HepG2 (cell line): Measurements from ENCODE around the gene PAFAH1B2. TPM values are rescaled to one million over a fixed set of nuclear protein-coding genes. Genes with fewer than 3 reads are reported as not detected.

Source experiments
- HNRNPH1 ChIP-seq: fragments of 200-400 bp; formaldehyde crosslinking; optimal IDR thresholded peaks from 2 replicates; pipeline ENCODE3; 2017; ENCODE audit warnings: mild to moderate bottlenecking, low read depth, low read length
- JUN ChIP-seq: sonication (generic); formaldehyde crosslinking; IDR thresholded peaks from 2 replicates; pipeline ENCODE4 v1.4.0; 2020; ENCODE audit warnings: mild to moderate bottlenecking, missing genetic modification reagents
- MAFK ChIP-seq, 2 experiments: IDR thresholded peaks in 1 of 2; conservative IDR thresholded peaks in 1 of 2; 2 replicates each; pipeline ENCODE4 v1.6.1; 2011; ENCODE audit warnings: improper control_type of control experiment in 2 of 2, low read length in 2 of 2
- MAZ ChIP-seq, 2 experiments: sonication (generic) in 1 of 2; formaldehyde crosslinking in 1 of 2; IDR thresholded peaks; 2 replicates each; pipeline versions ENCODE4 v1.5.0 to v1.6.1; 2012 to 2020; ENCODE audit warnings: low read depth in 2 of 2, mild to moderate bottlenecking in 2 of 2, borderline replicate concordance in 1 of 2, improper control_type of control experiment in 1 of 2, low read length in 1 of 2, missing genetic modification reagents in 1 of 2, moderate library complexity in 1 of 2
- RAD51 ChIP-seq: fragments of 450-650 bp; IDR thresholded peaks from 2 replicates; pipeline ENCODE4 v1.6.1; 2016; ENCODE audit warnings: borderline replicate concordance
- RBM39 ChIP-seq: fragments of 200-400 bp; formaldehyde crosslinking; IDR thresholded peaks from one replicate; pipeline ENCODE4 v1.6.1; 2018; ENCODE audit warnings: antibody characterized with exemption, mild to moderate bottlenecking, low read depth, low read length; ENCODE audit not compliant: poor library complexity, severe bottlenecking
- ZNF101 ChIP-seq: sonication (generic); formaldehyde crosslinking; IDR thresholded peaks from 2 replicates; pipeline ENCODE4 v1.4.0; 2020; ENCODE audit warnings: mild to moderate bottlenecking, low read depth, missing genetic modification reagents, borderline replicate concordance
- ZNF207 ChIP-seq: fragments of 450-650 bp; IDR thresholded peaks from 2 replicates; pipeline ENCODE4 v1.6.1; 2016; ENCODE audit warnings: antibody characterized with exemption, borderline replicate concordance
- ZSCAN30 ChIP-seq: sonication (generic); formaldehyde crosslinking; IDR thresholded peaks from 2 replicates; pipeline ENCODE4 v1.5.0; 2020; ENCODE audit warnings: mild to moderate bottlenecking, missing genetic modification reagents
- polyA plus RNA-seq, 8 experiments: library from polyadenylated mRNA; depleted of rRNA in 3 of 8; stranded (reverse) in 7 of 8; unstranded in 1 of 8; fragments of >200 nt; fragmentation: Illumina TruSeq in 4 of 8; extraction: Trizol in 4 of 8; gene quantifications; 2 replicates each; pipeline versions ENCODE4 v1.2.1 to v1.2.3, GENCODE V29; 2011 to 2016; ENCODE audit warnings: low read depth in 4 of 8, missing spikeins in 1 of 8, mixed read lengths in 1 of 8; ENCODE audit not compliant: insufficient read depth in 1 of 8
- total RNA-seq, 5 experiments: library from RNA; depleted of rRNA; stranded (reverse); fragments of >200 nt; fragmentation: Illumina TruSeq; extraction: Trizol; gene quantifications; 2 replicates each; pipeline ENCODE4 v1.2.3, GENCODE V29; 2016; ENCODE audit warnings: low read depth in 1 of 5
- TF ChIP-seq, protein P1 (sequence below): sonication (generic); formaldehyde crosslinking; IDR thresholded peaks from one replicate; pipeline ENCODE4 v1.5.1; 2020; ENCODE audit warnings: mild to moderate bottlenecking, missing genetic modification reagents; ENCODE audit errors: not compliant biosample characterization

The PAFAH1B2 gene
- total and polyA plus RNA-seq, 2 of the 13 experiments (the other 11 are each of a cell fraction or from before 2014, with no cell fraction given): 28.8 to 104 TPM

DNA sequence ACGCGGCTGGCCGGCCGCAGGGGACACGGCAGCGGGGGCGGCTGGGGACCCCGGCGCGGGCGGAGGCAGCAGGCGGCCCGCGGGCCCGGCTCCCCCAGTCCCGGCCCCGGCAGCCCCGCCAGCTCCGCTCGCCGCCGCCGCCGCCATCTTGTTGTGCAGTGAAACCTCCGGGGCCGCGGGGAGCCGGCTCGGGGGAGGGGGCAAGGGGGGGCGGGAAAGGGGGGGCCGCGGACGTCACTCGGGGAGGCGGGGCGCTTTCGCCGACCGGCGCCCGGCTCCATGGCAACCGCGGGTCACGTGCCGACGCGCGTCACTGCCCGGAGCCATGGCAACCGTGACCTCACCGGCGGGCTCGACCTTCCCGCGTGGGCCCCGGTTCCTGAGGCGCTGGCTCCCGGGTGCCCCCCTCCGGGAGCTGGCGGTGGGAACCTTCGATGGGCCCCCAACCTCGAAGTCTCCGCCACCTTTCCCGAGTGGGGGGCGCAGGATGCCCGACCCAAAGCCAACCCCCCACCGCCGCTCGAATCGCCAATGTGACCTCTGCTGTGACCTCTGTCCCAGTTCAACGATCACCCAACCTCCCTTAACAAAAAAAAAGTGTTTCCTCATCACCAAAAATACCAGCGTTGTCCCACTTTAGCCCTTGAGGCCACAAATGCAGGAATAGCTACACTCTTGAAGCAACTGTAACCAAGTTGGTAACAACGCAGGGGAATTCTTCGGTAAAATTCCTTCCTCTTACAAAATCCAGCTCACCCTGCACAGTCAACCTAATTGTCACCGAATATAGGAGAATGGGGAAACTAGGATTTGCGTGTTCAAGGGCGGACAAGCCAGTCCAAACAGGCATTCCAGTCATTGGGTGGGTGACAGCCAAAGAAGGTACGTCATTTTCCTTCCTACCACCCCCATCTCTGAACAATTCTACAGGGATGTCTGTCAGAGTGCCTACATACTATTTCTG, 45.5 kb upstream of the PAFAH1B2 start, which contains the start of gene SIK3 (continued):
- TF ChIP-seq, protein P1, sequence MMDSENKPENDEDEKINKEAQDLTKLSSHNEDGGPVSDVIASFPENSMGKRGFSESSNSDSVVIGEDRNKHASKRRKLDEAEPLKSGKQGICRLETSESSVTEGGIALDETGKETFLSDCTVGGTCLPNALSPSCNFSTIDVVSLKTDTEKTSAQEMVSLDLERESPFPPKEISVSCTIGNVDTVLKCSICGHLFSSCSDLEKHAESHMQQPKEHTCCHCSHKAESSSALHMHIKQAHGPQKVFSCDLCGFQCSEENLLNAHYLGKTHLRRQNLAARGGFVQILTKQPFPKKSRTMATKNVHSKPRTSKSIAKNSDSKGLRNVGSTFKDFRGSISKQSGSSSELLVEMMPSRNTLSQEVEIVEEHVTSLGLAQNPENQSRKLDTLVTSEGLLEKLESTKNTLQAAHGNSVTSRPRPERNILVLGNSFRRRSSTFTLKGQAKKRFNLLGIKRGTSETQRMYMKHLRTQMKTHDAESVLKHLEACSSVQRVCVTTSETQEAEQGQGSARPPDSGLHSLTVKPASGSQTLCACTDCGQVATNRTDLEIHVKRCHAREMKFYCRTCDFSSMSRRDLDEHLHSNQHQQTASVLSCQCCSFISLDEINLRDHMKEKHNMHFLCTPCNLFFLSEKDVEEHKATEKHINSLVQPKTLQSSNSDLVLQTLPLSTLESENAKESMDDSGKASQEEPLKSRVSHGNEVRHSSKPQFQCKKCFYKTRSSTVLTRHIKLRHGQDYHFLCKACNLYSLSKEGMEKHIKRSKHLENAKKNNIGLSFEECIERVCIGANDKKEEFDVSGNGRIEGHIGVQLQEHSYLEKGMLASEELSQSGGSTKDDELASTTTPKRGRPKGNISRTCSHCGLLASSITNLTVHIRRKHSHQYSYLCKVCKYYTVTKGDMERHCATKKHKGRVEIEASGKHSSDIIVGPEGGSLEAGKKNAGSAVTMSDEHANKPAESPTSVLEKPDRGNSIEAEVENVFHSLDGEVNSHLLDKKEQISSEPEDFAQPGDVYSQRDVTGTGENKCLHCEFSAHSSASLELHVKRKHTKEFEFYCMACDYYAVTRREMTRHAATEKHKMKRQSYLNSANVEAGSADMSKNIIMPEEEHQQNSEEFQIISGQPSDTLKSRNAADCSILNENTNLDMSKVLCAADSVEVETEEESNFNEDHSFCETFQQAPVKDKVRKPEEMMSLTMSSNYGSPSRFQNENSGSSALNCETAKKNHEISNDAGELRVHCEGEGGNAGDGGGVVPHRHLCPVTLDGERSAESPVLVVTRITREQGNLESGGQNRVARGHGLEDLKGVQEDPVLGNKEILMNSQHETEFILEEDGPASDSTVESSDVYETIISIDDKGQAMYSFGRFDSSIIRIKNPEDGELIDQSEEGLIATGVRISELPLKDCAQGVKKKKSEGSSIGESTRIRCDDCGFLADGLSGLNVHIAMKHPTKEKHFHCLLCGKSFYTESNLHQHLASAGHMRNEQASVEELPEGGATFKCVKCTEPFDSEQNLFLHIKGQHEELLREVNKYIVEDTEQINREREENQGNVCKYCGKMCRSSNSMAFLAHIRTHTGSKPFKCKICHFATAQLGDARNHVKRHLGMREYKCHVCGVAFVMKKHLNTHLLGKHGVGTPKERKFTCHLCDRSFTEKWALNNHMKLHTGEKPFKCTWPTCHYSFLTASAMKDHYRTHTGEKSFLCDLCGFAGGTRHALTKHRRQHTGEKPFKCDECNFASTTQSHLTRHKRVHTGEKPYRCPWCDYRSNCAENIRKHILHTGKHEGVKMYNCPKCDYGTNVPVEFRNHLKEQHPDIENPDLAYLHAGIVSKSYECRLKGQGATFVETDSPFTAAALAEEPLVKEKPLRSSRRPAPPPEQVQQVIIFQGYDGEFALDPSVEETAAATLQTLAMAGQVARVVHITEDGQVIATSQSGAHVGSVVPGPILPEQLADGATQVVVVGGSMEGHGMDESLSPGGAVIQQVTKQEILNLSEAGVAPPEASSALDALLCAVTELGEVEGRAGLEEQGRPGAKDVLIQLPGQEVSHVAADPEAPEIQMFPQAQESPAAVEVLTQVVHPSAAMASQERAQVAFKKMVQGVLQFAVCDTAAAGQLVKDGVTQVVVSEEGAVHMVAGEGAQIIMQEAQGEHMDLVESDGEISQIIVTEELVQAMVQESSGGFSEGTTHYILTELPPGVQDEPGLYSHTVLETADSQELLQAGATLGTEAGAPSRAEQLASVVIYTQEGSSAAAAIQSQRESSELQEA: no peak
- TF ChIP-seq ZNF207 (no peak), ZSCAN30 (CRISPR knock-in tag) (no peak), MAZ (IDR thresholded peaks at IDR 0.05; ENCODE audit: borderline replicate concordance, low read depth, low read length) (peak; percentile 86), MAZ (CRISPR knock-in tag; IDR thresholded peaks at IDR 0.05; ENCODE audit: low read depth) (peak; percentile 18; the same call in 1 of the 2 replicates), HNRNPH1 (no peak), ZNF101 (no peak), RBM39 (no peak), MAFK (conservative IDR thresholded peaks at IDR 0.05 in 1 of 2, IDR thresholded peaks at IDR 0.05 in 1 of 2; ENCODE audit: low read length in 2 of 2) (no peak), JUN (CRISPR knock-in tag) (no peak), RAD51 (peak; percentile 65)
